GM23338 (cell line): ENCODE results near the gene TGM2. TPM values are rescaled to one million over a fixed set of nuclear protein-coding genes. Genes with fewer than 3 reads are reported as not detected.

Experiments
- ATAC-seq: fragments of 200-7000 bp; cut with Tn5 transposase; 3 replicates; pipeline ENCODE4 v1.9.1; 2020
- DNase-seq: peaks from one replicate; pipeline ENCODE4 v3.0.0-alpha.2; 2015; ENCODE audit warnings: low spot score
- H2AFZ ChIP-seq: fragments of 200-600 bp; sonication (generic); 2 replicates; pipeline ENCODE4 v1.8.0; 2016; ENCODE audit warnings: antibody characterized with exemption, mild to moderate bottlenecking, moderate library complexity
- H3F3A ChIP-seq: fragments of 200-600 bp; sonication (generic); replicated peaks from 2 replicates; pipeline ENCODE4 v1.8.0; 2017; ENCODE audit warnings: antibody characterized with exemption, mixed run types, low read depth
- H3K27ac ChIP-seq: fragments of 200-600 bp; sonication (generic); 2 replicates; pipeline ENCODE4 v1.6.1; 2016; ENCODE audit warnings: low read depth
- H3K27me3 ChIP-seq: fragments of 200-600 bp; sonication (generic); 2 replicates; pipeline ENCODE4 v1.8.0; 2016; ENCODE audit warnings: mild to moderate bottlenecking, mixed run types, moderate library complexity; ENCODE audit not compliant: insufficient read depth
- H3K36me3 ChIP-seq: fragments of 200-600 bp; sonication (generic); 2 replicates; pipeline ENCODE4 v1.8.0; 2016; ENCODE audit warnings: mild to moderate bottlenecking; ENCODE audit not compliant: insufficient read depth
- H3K4me1 ChIP-seq: fragments of 200-600 bp; sonication (generic); 2 replicates; pipeline ENCODE4 v1.8.0; 2016; ENCODE audit warnings: mild to moderate bottlenecking, moderate library complexity; ENCODE audit not compliant: insufficient read depth
- H3K4me2 ChIP-seq: fragments of 200-600 bp; sonication (generic); 2 replicates; pipeline ENCODE4 v1.7.1; 2017; ENCODE audit warnings: mixed run types
- H3K4me3 ChIP-seq: fragments of 200-600 bp; sonication (generic); 2 replicates; pipeline ENCODE4 v1.6.1; 2016; ENCODE audit warnings: mixed run types
- H3K79me2 ChIP-seq: fragments of 200-600 bp; sonication (generic); replicated peaks from 2 replicates; pipeline ENCODE4 v1.8.0; 2017; ENCODE audit warnings: mild to moderate bottlenecking; ENCODE audit not compliant: insufficient read depth
- H3K9me2 ChIP-seq: fragments of 200-600 bp; sonication (generic); 2 replicates; pipeline ENCODE4 v1.8.0; 2017; ENCODE audit not compliant: insufficient read depth
- H4K20me1 ChIP-seq: fragments of 200-600 bp; sonication (generic); replicated peaks from 2 replicates; pipeline ENCODE4 v1.8.0; 2017; ENCODE audit warnings: mild to moderate bottlenecking; ENCODE audit not compliant: insufficient read depth
- H3K27ac Mint-ChIP-seq: 2 replicates; pipeline ENCODE4 v1.8.0; 2020; ENCODE audit warnings: inconsistent platforms, mild to moderate bottlenecking, moderate library complexity, mixed read lengths
- H3K27me3 Mint-ChIP-seq: 3 replicates; pipeline ENCODE4 v1.8.0; 2022; ENCODE audit warnings: low read depth, mild to moderate bottlenecking, moderate library complexity, mixed read lengths, inconsistent platforms; ENCODE audit not compliant: insufficient read depth, poor library complexity
- H3K36me3 Mint-ChIP-seq: 3 replicates; pipeline ENCODE4 v1.8.0; 2021; ENCODE audit warnings: low read depth, mild to moderate bottlenecking, inconsistent platforms, moderate library complexity, mixed read lengths
- H3K4me1 Mint-ChIP-seq: 3 replicates; pipeline ENCODE4 v1.8.0; 2020; ENCODE audit warnings: mild to moderate bottlenecking, inconsistent platforms, mixed read lengths
- H3K4me3 Mint-ChIP-seq: 3 replicates; pipeline ENCODE4 v1.8.0; 2021; ENCODE audit warnings: moderate library complexity, mild to moderate bottlenecking, inconsistent platforms, mixed read lengths
- H3K9me3 Mint-ChIP-seq: 3 replicates; pipeline ENCODE4 v1.8.0; 2020; ENCODE audit warnings: moderate library complexity, mild to moderate bottlenecking, inconsistent platforms, mixed read lengths
- CREB1 ChIP-seq: fragments of 250-450 bp; sonication (Bioruptor Pico); IDR thresholded peaks from 2 replicates; pipeline ENCODE4 v1.5.0; 2020; ENCODE audit warnings: low read depth, mild to moderate bottlenecking, moderate library complexity
- ETS1 ChIP-seq: IDR thresholded peaks from 2 replicates; pipeline ENCODE4 v1.6.1; 2016; ENCODE audit warnings: antibody characterized with exemption
- JUNB ChIP-seq: IDR thresholded peaks from one replicate; pipeline ENCODE4 v1.6.1; 2016; ENCODE audit warnings: antibody characterized with exemption; ENCODE audit not compliant: unreplicated experiment
- REST ChIP-seq: IDR thresholded peaks from one replicate; pipeline ENCODE4 v1.6.1; 2018; ENCODE audit warnings: antibody characterized with exemption; ENCODE audit not compliant: unreplicated experiment
- ZNF462 ChIP-seq: fragments of 250-450 bp; sonication (Bioruptor Pico); IDR thresholded peaks from 2 replicates; pipeline ENCODE4 v1.5.0; 2020; ENCODE audit warnings: mild to moderate bottlenecking, moderate library complexity
- polyA plus RNA-seq: library from polyadenylated mRNA; unstranded; fragments of >200 nt; fragmentation: Nextera tagmentation; extraction: Ambion mirVana; gene quantifications from 2 replicates; pipeline ENCODE4 v1.2.1, GENCODE V29; 2016
- total RNA-seq: library from RNA; depleted of rRNA; stranded (reverse); fragments of >200 nt; shearing (Covaris generic); gene quantifications from 2 replicates; pipeline ENCODE4 v1.2.3, GENCODE V29; 2014

TGM2 gene
- total and polyA plus RNA-seq, 2 experiments from 2014 or later, result 0.45 to 1.0 TPM

GRCh38 chr20:38191654-38192053 is 26.6 kb upstream of the TGM2 start (continued):
- no peak for TF ChIP-seq ZNF462 (CRISPR knock-in tag)
- TF ChIP-seq JUNB, result no peak
- TF ChIP-seq ETS1, result no peak

- Mint-ChIP-seq H3K4me1 (peaks cover 4% of the 10 kb centered on the region; the same call in 1 of the 3 replicates), H3K36me3 (0 out of 3 replicates have a peak, but pooled peaks cover 5% of the 10 kb centered on the region), H3K4me3 (no peak overlapping the region), H3K9me3 (peaks cover 6% of the 10 kb centered on the region), H3K27me3 (peaks cover 4% of the 10 kb centered on the region), H3K27ac (no peak overlapping the region)
- H3K27ac ChIP-seq, result no peak overlapping the region
- H3K27me3 ChIP-seq, result no peaks in the 10 kb centered on the region
- peak overlapping the region; percentile 18; the same call in 1 of the 2 replicates for H2AFZ ChIP-seq
- no peaks in the 10 kb centered on the region for H3K9me2 ChIP-seq
- H3K79me2 ChIP-seq, result no peaks in the 10 kb centered on the region
- no peaks in the 10 kb centered on the region for H3K36me3 ChIP-seq
- no peak for ATAC-seq
- DNase-seq, result no peak
- H3K4me1 ChIP-seq, result no peaks in the 10 kb centered on the region
- no peaks in the 10 kb centered on the region for H3F3A ChIP-seq
- H4K20me1 ChIP-seq, result no peaks in the 10 kb centered on the region
- H3K4me2 ChIP-seq, result no peak overlapping the region
- no peak overlapping the region for H3K4me3 ChIP-seq
- TF ChIP-seq CREB1 (no peak), ETS1 (no peak), REST (no peak)
Measured at GRCh38 chr20:38190936-38191371, 25.9 kb upstream of the TGM2 start.
